Neural cell (in vitro differentiated cells): Measurements from ENCODE around the gene CIT. TPM values are rescaled to one million over a fixed set of nuclear protein-coding genes. Genes with fewer than 3 reads are reported as not detected.

Source experiments
- H2AFZ ChIP-seq: fragments of 200-600, 300-800 bp; sonication (generic), shearing (Covaris generic); 2 replicates; pipeline ENCODE4 v1.6.0; 2014; ENCODE audit warnings: low read depth, mild to moderate bottlenecking, antibody characterized with exemption, low read length, moderate library complexity
- H3F3A ChIP-seq: fragments of 200-600 bp; shearing (Covaris generic); 2 replicates; pipeline ENCODE4 v1.6.1; 2016; ENCODE audit warnings: mild to moderate bottlenecking, moderate library complexity, mixed read lengths, antibody characterized with exemption, low read length; ENCODE audit not compliant: insufficient read depth, poor library complexity, severe bottlenecking
- H3K27ac ChIP-seq: fragments of 200-600, 300-800 bp; sonication (generic), shearing (Covaris generic); 2 replicates; pipeline ENCODE4 v1.5.1; 2014; ENCODE audit warnings: mild to moderate bottlenecking, low read length, moderate library complexity
- H3K27me3 ChIP-seq: fragments of 300-800, 200-600 bp; sonication (generic), shearing (Covaris generic); 2 replicates; pipeline ENCODE4 v1.6.0; 2014; ENCODE audit warnings: mild to moderate bottlenecking, low read depth, low read length, moderate library complexity; ENCODE audit not compliant: insufficient read depth
- H3K36me3 ChIP-seq: fragments of 300-800, 200-600 bp; sonication (generic), shearing (Covaris generic); 2 replicates; pipeline ENCODE4 v1.5.1; 2014; ENCODE audit warnings: mild to moderate bottlenecking, antibody characterized with exemption, low read length, moderate library complexity; ENCODE audit not compliant: insufficient read depth
- H3K4me2 ChIP-seq: fragments of 300-800, 200-600 bp; sonication (generic), shearing (Covaris generic); 2 replicates; pipeline ENCODE4 v1.6.0; 2014; ENCODE audit warnings: mild to moderate bottlenecking, low read length
- H3K4me3 ChIP-seq: fragments of 300-800, 200-600 bp; sonication (generic), shearing (Covaris generic); 2 replicates; pipeline ENCODE4 v1.5.1; 2014; ENCODE audit warnings: mild to moderate bottlenecking, low read length, moderate library complexity
- H3K79me2 ChIP-seq: fragments of 200-600 bp; shearing (Covaris generic); replicated peaks from 2 replicates; pipeline ENCODE4 v1.6.0; 2014; ENCODE audit warnings: mild to moderate bottlenecking, low read length, moderate library complexity; ENCODE audit not compliant: insufficient read depth
- H3K9ac ChIP-seq: fragments of 300-800, 200-600 bp; sonication (generic), shearing (Covaris generic); 2 replicates; pipeline ENCODE4 v1.6.1; 2016; ENCODE audit warnings: mild to moderate bottlenecking, low read length, mixed read lengths
- H3K9me2 ChIP-seq: fragments of 200-600 bp; shearing (Covaris generic); 2 replicates; pipeline ENCODE4 v1.6.1; 2016; ENCODE audit warnings: mild to moderate bottlenecking, low read length, mixed read lengths; ENCODE audit not compliant: insufficient read depth
- H3K9me3 ChIP-seq: fragments of 200-600, 300-800 bp; sonication (generic), shearing (Covaris generic); 2 replicates; pipeline ENCODE4 v1.6.1; 2016; ENCODE audit warnings: mild to moderate bottlenecking, mixed run types, low read length, moderate library complexity, mixed read lengths
- H4K20me1 ChIP-seq: fragments of 200-600 bp; shearing (Covaris generic); 2 replicates; pipeline ENCODE4 v1.6.1; 2016; ENCODE audit warnings: mild to moderate bottlenecking, mixed run types; ENCODE audit not compliant: insufficient read depth
- EP300 ChIP-seq: fragments of 450-650 bp; conservative IDR thresholded peaks from 2 replicates; pipeline ENCODE4 v1.6.1; 2014; ENCODE audit warnings: antibody characterized with exemption, mild to moderate bottlenecking, moderate library complexity; ENCODE audit not compliant: poor library complexity, severe bottlenecking
- EZH2 ChIP-seq: fragments of 200-600, 300-800 bp; shearing (Covaris generic), sonication (generic); IDR thresholded peaks from 2 replicates; pipeline ENCODE4 v1.6.1; 2014; ENCODE audit warnings: antibody characterized with exemption, low read length, borderline replicate concordance, mild to moderate bottlenecking; ENCODE audit not compliant: insufficient read depth, poor library complexity, severe bottlenecking
- MXI1 ChIP-seq: fragments of 450-650 bp; conservative IDR thresholded peaks from 2 replicates; pipeline ENCODE4 v1.6.1; 2014; ENCODE audit warnings: antibody characterized with exemption, mild to moderate bottlenecking; ENCODE audit not compliant: poor library complexity, severe bottlenecking
- POLR2AphosphoS5 ChIP-seq: IDR thresholded peaks from 2 replicates; pipeline ENCODE4 v1.6.1; 2012
- RAD21 ChIP-seq: fragments of 450-650 bp; conservative IDR thresholded peaks from 2 replicates; pipeline ENCODE4 v1.6.1; 2014; ENCODE audit warnings: antibody characterized with exemption, mild to moderate bottlenecking, moderate library complexity
- SMC3 ChIP-seq: fragments of 450-650 bp; conservative IDR thresholded peaks from 2 replicates; pipeline ENCODE4 v1.6.1; 2014; ENCODE audit warnings: antibody characterized with exemption, mild to moderate bottlenecking, moderate library complexity; ENCODE audit not compliant: poor library complexity
- TAF1 ChIP-seq: IDR thresholded peaks from 2 replicates; pipeline ENCODE4 v1.6.1; 2012; ENCODE audit warnings: low read depth
- polyA plus RNA-seq: library from polyadenylated mRNA; depleted of rRNA; stranded (reverse); fragments of >200 nt; gene quantifications from 2 replicates; pipeline ENCODE4 v1.2.3, GENCODE V29; 2014
- TF ChIP-seq, protein P1 (sequence below): fragments of 450-650 bp; IDR thresholded peaks from 2 replicates; pipeline ENCODE4 v1.5.1; 2014; ENCODE audit warnings: antibody characterized with exemption, mild to moderate bottlenecking, moderate library complexity; ENCODE audit not compliant: poor library complexity, severe bottlenecking
- TF ChIP-seq, protein P2 (sequence below): IDR thresholded peaks from 2 replicates; pipeline ENCODE4 v1.6.1; 2012; ENCODE audit warnings: borderline replicate concordance

Gene CIT
- polyA plus RNA-seq, 1 donor from 2014 or later = 3.3 TPM

GRCh38 chr12:119780786-119781434 is 96.2 kb downstream of the CIT start:
- no peak overlapping the region for H3K9ac ChIP-seq
- no peaks in the 10 kb centered on the region for H3K36me3 ChIP-seq
- H3F3A ChIP-seq = no peaks in the 10 kb centered on the region
- H3K27me3 ChIP-seq = no peaks in the 10 kb centered on the region
- H2AFZ ChIP-seq = no peak overlapping the region
- H3K79me2 ChIP-seq = no peaks in the 10 kb centered on the region
- H3K9me3 ChIP-seq = no peaks in the 10 kb centered on the region
- H3K4me2 ChIP-seq = no peak overlapping the region
- H3K27ac ChIP-seq = no peak overlapping the region
- H3K9me2 ChIP-seq = no peaks in the 10 kb centered on the region
- TF ChIP-seq MXI1 = no peak
- no peak for TF ChIP-seq EP300
- peak; percentile 76 for TF ChIP-seq SMC3
- TF ChIP-seq, protein P1, sequence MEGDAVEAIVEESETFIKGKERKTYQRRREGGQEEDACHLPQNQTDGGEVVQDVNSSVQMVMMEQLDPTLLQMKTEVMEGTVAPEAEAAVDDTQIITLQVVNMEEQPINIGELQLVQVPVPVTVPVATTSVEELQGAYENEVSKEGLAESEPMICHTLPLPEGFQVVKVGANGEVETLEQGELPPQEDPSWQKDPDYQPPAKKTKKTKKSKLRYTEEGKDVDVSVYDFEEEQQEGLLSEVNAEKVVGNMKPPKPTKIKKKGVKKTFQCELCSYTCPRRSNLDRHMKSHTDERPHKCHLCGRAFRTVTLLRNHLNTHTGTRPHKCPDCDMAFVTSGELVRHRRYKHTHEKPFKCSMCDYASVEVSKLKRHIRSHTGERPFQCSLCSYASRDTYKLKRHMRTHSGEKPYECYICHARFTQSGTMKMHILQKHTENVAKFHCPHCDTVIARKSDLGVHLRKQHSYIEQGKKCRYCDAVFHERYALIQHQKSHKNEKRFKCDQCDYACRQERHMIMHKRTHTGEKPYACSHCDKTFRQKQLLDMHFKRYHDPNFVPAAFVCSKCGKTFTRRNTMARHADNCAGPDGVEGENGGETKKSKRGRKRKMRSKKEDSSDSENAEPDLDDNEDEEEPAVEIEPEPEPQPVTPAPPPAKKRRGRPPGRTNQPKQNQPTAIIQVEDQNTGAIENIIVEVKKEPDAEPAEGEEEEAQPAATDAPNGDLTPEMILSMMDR = peak; percentile 73
- TF ChIP-seq POLR2AphosphoS5 = no peak
- peak; percentile 59 for TF ChIP-seq RAD21
- TF ChIP-seq TAF1 = no peak
- TF ChIP-seq, protein P2, sequence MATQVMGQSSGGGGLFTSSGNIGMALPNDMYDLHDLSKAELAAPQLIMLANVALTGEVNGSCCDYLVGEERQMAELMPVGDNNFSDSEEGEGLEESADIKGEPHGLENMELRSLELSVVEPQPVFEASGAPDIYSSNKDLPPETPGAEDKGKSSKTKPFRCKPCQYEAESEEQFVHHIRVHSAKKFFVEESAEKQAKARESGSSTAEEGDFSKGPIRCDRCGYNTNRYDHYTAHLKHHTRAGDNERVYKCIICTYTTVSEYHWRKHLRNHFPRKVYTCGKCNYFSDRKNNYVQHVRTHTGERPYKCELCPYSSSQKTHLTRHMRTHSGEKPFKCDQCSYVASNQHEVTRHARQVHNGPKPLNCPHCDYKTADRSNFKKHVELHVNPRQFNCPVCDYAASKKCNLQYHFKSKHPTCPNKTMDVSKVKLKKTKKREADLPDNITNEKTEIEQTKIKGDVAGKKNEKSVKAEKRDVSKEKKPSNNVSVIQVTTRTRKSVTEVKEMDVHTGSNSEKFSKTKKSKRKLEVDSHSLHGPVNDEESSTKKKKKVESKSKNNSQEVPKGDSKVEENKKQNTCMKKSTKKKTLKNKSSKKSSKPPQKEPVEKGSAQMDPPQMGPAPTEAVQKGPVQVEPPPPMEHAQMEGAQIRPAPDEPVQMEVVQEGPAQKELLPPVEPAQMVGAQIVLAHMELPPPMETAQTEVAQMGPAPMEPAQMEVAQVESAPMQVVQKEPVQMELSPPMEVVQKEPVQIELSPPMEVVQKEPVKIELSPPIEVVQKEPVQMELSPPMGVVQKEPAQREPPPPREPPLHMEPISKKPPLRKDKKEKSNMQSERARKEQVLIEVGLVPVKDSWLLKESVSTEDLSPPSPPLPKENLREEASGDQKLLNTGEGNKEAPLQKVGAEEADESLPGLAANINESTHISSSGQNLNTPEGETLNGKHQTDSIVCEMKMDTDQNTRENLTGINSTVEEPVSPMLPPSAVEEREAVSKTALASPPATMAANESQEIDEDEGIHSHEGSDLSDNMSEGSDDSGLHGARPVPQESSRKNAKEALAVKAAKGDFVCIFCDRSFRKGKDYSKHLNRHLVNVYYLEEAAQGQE = no peak
- no peak for TF ChIP-seq EZH2
- H3K4me3 ChIP-seq = no peak overlapping the region
- no peaks in the 10 kb centered on the region for H4K20me1 ChIP-seq

DNA sequence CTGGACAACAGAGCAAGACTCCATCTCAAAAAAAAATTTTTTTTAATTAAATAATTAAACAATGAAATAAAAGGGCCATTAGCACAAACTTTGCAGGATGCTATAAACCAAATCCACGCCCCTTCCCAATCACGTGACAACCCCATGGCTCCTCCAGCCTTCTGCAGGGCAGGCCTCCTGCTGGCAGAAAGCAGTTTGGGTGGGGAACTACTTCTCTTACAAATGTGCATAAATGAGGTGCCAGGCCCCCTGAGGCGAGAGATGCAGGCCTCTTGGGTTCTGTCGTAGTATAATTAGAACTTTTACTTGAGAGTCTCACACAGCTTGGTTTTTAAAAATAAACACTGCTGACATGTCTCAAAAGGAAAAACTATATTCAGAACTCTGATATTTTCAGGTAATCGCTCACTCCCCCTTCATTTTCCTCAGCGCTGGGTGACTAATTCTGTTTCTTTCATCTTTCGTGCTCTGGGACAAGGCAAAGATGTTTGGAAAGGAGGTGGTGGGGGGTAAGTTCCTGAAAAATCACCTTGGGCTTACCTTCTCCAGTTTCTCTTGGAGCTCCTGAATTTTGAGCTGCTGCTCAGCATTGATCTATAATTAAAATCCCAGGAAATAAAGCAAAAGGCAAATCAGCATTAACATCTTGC is 101.7 kb downstream of the CIT start:
- Histone ChIP-seq H3K4me3 (no peak overlapping the region), H3K79me2 (no peaks in the 10 kb centered on the region), H4K20me1 (no peaks in the 10 kb centered on the region), H2AFZ (no peak overlapping the region), H3F3A (no peaks in the 10 kb centered on the region), H3K36me3 (no peaks in the 10 kb centered on the region), H3K9me2 (no peaks in the 10 kb centered on the region), H3K9me3 (no peaks in the 10 kb centered on the region), H3K27ac (no peak overlapping the region), H3K27me3 (no peaks in the 10 kb centered on the region), H3K4me2 (no peak overlapping the region), H3K9ac (no peak overlapping the region)
- no peak for TF ChIP-seq SMC3
- TF ChIP-seq, protein P1 = no peak
- no peak for TF ChIP-seq POLR2AphosphoS5
- no peak for TF ChIP-seq TAF1
- no peak for TF ChIP-seq EP300
- TF ChIP-seq RAD21 = no peak
- TF ChIP-seq MXI1 = no peak
- no peak for TF ChIP-seq EZH2
- TF ChIP-seq, protein P2 = no peak
